ENCODE results near the gene FRMD8. TPM values are rescaled to one million over a fixed set of nuclear protein-coding genes. Genes with fewer than 3 reads are reported as not detected.
A peak's percentile ranks its signal among the peaks of the same experiment; 100 is the strongest.

FRMD8 gene
- total RNA-seq, 1 experiment from 2014 or later = 22.7 TPM

DNA sequence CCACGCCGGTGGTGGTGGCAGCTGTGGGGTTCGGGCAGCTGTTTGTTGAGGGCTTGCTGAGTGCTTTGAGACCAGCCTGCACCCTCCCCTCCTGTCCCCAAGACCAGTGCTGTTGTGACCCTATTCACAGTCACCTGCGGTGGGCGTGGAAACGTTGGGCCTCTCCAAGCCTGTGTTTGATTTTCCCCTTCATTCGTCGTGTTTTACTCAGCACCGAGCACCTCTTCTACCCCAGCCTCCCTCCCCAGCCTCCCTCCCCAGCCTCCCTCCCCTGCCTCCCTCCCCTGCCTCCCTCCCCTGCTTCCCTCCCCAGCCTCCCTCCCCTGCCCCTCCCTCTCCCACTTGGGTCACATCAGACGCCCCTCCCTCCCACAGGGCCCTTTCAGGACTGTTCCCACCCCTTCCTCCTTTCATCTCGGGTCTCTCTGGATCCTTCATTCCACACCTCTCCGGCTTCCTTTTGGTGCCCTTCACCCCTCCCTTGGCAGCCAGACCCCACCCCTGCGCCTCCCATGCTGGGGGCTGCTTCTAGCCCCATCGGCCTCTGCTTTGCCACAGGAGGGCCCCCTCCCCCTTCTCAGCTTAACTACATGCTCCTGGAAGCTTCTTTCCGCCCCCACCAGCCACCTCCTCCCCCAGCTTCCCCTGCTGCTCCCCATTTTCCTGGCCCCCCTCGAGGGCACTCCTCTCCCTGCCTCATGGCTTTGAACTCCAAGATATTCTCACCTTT lies 14.8 kb downstream of the FRMD8 start:
- Mint-ChIP-seq H3K4me1 (peaks cover 0 to 17% of the 10 kb centered on the region in 2 experiments; a peak in 3 of 4 replicates), H3K27me3 (ENCODE audit: low read depth) (no peaks in the 10 kb centered on the region), H3K27ac (peak overlapping the region; percentile 22 to 68 (median 59); a peak in 1 of 7 replicates), H3K9me3 (no peaks in the 10 kb centered on the region), H3K4me3 (no peak overlapping the region; a peak in 1 of 5 replicates), H3K36me3 (ENCODE audit: insufficient read depth in 1 of 3, low read depth in 3 of 3) (peaks cover 3 to 46% (median 36%) of the 10 kb centered on the region in 3 experiments; a peak in 6 of 7 replicates)
- Histone ChIP-seq H2AFZ (ENCODE audit: low read length) (no peak overlapping the region), H2BK5ac (ENCODE audit: insufficient read length, low read length) (no peak overlapping the region), H2BK20ac (ENCODE audit: low read depth, low read length, poor library complexity, severe bottlenecking) (no peak overlapping the region), H3K79me2 (ENCODE audit: insufficient read depth, low read length) (no peaks in the 10 kb centered on the region), H4K8ac (replicated peaks; ENCODE audit: insufficient read length, low read depth, low read length) (no peak overlapping the region), H4K20me1 (ENCODE audit: control insufficient read depth, insufficient read depth, insufficient read length) (no peaks in the 10 kb centered on the region), H3K27ac (ENCODE audit: insufficient read length, low read depth, low read length) (no peak overlapping the region), H3K9me3 (ENCODE audit: control insufficient read depth, low read depth, low read length) (no peaks in the 10 kb centered on the region), H2BK15ac (ENCODE audit: low read depth, low read length) (no peak overlapping the region), H3K56ac (ENCODE audit: insufficient read length, low read depth, low read length) (no peak overlapping the region), H2AK5ac (ENCODE audit: insufficient read length, low read length) (no peak overlapping the region), H3K23me2 (ENCODE audit: insufficient read length, low read depth, low read length, poor library complexity, severe bottlenecking) (no peaks in the 10 kb centered on the region), H2BK12ac (ENCODE audit: insufficient read length, low read depth, low read length) (no peak overlapping the region), H4K91ac (ENCODE audit: insufficient read length, low read depth, low read length) (no peak overlapping the region), H3K4me2 (ENCODE audit: insufficient read depth, insufficient read length, low read length) (no peak overlapping the region), H3K27me3 (ENCODE audit: insufficient read depth, low read length) (no peaks in the 10 kb centered on the region), H3K79me1 (ENCODE audit: insufficient read depth, low read depth, low read length, poor library complexity, severe bottlenecking) (no peaks in the 10 kb centered on the region), H3K9ac (ENCODE audit: extremely low read depth, insufficient read length, low read length) (no peak overlapping the region), H3T11ph (ENCODE audit: low read length) (no peak overlapping the region), H3K4me1 (ENCODE audit: insufficient read depth, low read length) (no peaks in the 10 kb centered on the region), H3K14ac (ENCODE audit: insufficient read depth, low read length) (no peak overlapping the region), H3K23ac (ENCODE audit: insufficient read length, low read depth, low read length) (no peak overlapping the region), H2BK120ac (ENCODE audit: low read depth, low read length, poor library complexity, severe bottlenecking) (no peak overlapping the region), H3K4ac (ENCODE audit: low read depth, low read length) (no peak overlapping the region), H4K5ac (ENCODE audit: insufficient read length, low read depth, low read length) (no peak overlapping the region), H3K18ac (ENCODE audit: insufficient read length, low read depth, low read length) (no peak overlapping the region)
- TF ChIP-seq, protein P1, sequence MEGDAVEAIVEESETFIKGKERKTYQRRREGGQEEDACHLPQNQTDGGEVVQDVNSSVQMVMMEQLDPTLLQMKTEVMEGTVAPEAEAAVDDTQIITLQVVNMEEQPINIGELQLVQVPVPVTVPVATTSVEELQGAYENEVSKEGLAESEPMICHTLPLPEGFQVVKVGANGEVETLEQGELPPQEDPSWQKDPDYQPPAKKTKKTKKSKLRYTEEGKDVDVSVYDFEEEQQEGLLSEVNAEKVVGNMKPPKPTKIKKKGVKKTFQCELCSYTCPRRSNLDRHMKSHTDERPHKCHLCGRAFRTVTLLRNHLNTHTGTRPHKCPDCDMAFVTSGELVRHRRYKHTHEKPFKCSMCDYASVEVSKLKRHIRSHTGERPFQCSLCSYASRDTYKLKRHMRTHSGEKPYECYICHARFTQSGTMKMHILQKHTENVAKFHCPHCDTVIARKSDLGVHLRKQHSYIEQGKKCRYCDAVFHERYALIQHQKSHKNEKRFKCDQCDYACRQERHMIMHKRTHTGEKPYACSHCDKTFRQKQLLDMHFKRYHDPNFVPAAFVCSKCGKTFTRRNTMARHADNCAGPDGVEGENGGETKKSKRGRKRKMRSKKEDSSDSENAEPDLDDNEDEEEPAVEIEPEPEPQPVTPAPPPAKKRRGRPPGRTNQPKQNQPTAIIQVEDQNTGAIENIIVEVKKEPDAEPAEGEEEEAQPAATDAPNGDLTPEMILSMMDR (conservative IDR thresholded peaks at IDR 0.05) = no peak
- WGBS (ENCODE audit: extremely low coverage, insufficient read length, low lambda C conversion rate) = no CpG with 5 or more reads among the region's 16 CpGs
- DNase-seq = no peak

All from H9 (cell line).